ENCODE results near the gene YIF1A.

The YIF1A gene

GRCh38 chr11:66243782-66244535, 45.0 kb downstream of the YIF1A start:
- no peak for DNase-seq (ENCODE audit: low spot score)

GRCh38 chr11:66242095-66242765, 46.7 kb downstream of the YIF1A start:
- DNase-seq (ENCODE audit: low spot score) = no peak

GRCh38 chr11:66240781-66241136, 48.2 kb downstream of the YIF1A start:
- DNase-seq (ENCODE audit: low spot score) = no peak

GRCh38 chr11:66239998-66240780, 48.8 kb downstream of the YIF1A start:
- DNase-seq (ENCODE audit: low spot score) = no peak

- no peak for DNase-seq (ENCODE audit: low spot score)
Observed at GRCh38 chr11:66239511-66239910, 49.4 kb downstream of the YIF1A start.

GRCh38 chr11:66238786-66239413, 50.0 kb downstream of the YIF1A start:
- DNase-seq (ENCODE audit: low spot score) = no peak

GRCh38 chr11:66237867-66238266, 51.1 kb downstream of the YIF1A start:
- DNase-seq (ENCODE audit: low spot score) = no peak

GRCh38 chr11:66235141-66235540, 53.8 kb downstream of the YIF1A start:
- no peak for DNase-seq (ENCODE audit: low spot score)
